ENCODE data around the gene CYP2W1. TPM values are rescaled to one million over a fixed set of nuclear protein-coding genes. Genes with fewer than 3 reads are reported as not detected.

Gene CYP2W1
- 0.06 TPM in 1 of 5 replicates, not detected in the others for total RNA-seq (2022; extraction: Qiagen RNA extraction; ENCODE audit: low read depth)

GRCh38 chr7:983004-983615, at the start of gene CYP2W1:
CYP2W1 (plus strand) TSS chr7:983181; CDS start chr7:983212, 31 bp downstream.

GRCh38 chr7:954330-955238, 28.4 kb upstream of the CYP2W1 start, which contains the start of gene ADAP1:
ADAP1 (minus strand) TSS chr7:954680; CDS start chr7:954477, 203 bp downstream.

GRCh38 chr7:974820-975681, 7.9 kb upstream of the CYP2W1 start, which contains the start of gene COX19:
COX19 (minus strand) TSS chr7:975549; CDS start chr7:975509, 40 bp downstream.

Other genes starting within 250 kb of the CYP2W1 start
- 69.3 to 95.5 TPM (median 88.3 TPM) in 5 replicates for gene SUN1, start 150.7 kb upstream of the CYP2W1 start, total RNA-seq (2022; extraction: Qiagen RNA extraction; ENCODE audit: low read depth)
- 41.3 to 64.0 TPM (median 56.7 TPM) in 5 replicates for gene GET4, start 106.6 kb upstream of the CYP2W1 start, total RNA-seq (2022; extraction: Qiagen RNA extraction; ENCODE audit: low read depth)
- 4.3 to 5.8 TPM (median 4.7 TPM) in 5 replicates for gene ADAP1, start 28.5 kb upstream of the CYP2W1 start, total RNA-seq (2022; extraction: Qiagen RNA extraction; ENCODE audit: low read depth)
- gene COX19, start 7.6 kb upstream of the CYP2W1 start, total RNA-seq (2022; extraction: Qiagen RNA extraction; ENCODE audit: low read depth): 6.0 to 7.8 TPM (median 6.6 TPM) in 5 replicates
- gene GPR146, start 61.4 kb downstream of the CYP2W1 start, total RNA-seq (2022; extraction: Qiagen RNA extraction; ENCODE audit: low read depth): 1.6 to 2.7 TPM (median 2.3 TPM) in 5 replicates
- gene GPER1, start 104.9 kb downstream of the CYP2W1 start, total RNA-seq (2022; extraction: Qiagen RNA extraction; ENCODE audit: low read depth): 0.69 to 1.0 TPM (median 0.89 TPM) in 5 replicates
- 51.8 to 66.6 TPM (median 63.6 TPM) in 5 replicates for gene ZFAND2A, start 177.0 kb downstream of the CYP2W1 start, total RNA-seq (2022; extraction: Qiagen RNA extraction; ENCODE audit: low read depth)
- 0.05 to 0.08 TPM (median 0.06 TPM) in 3 of 5 replicates, not detected in the others for gene UNCX, start 249.7 kb downstream of the CYP2W1 start, total RNA-seq (2022; extraction: Qiagen RNA extraction; ENCODE audit: low read depth)